ENCODE measurements around the gene TUBA8.

- TF ChIP-seq SPI1 (IDR thresholded peaks at IDR 0.05; ENCODE audit: borderline replicate concordance, low read depth): no peak
- TF ChIP-seq CTCF (IDR thresholded peaks at IDR 0.05; ENCODE audit: insufficient read depth, low read length): peak; percentile 57
- no peak for TF ChIP-seq POLR2AphosphoS5 (IDR thresholded peaks at IDR 0.05; ENCODE audit: low read depth)
Observed at GRCh38 chr22:18075720-18076497, 34.7 kb upstream of the TUBA8 start.
